ENCODE measurements around the gene STAG2.

- TF ChIP-seq YY1 (IDR thresholded peaks at IDR 0.05; ENCODE audit: insufficient read depth, insufficient read length) = no peak
- no peak for TF ChIP-seq ZNF274 (IDR thresholded peaks at IDR 0.05; ENCODE audit: low read depth, low read length)
Measured at GRCh38 chrX:124018023-124018422, 56.5 kb downstream of the STAG2 start.

Measured in NT2/D1 (cell line).